T-helper 17 cell (primary cell): Measurements from ENCODE around the gene UBAP2. TPM values are rescaled to one million over a fixed set of nuclear protein-coding genes. Genes with fewer than 3 reads are reported as not detected.

ENCODE experiments used
- ATAC-seq: fragments of 150-1000 bp; cut with Tn5 transposase; 2 replicates; pipeline ENCODE4 v1.10.0; 2021; ENCODE audit warnings: mild to moderate bottlenecking, moderate library complexity
- DNase-seq, 3 donors: peaks; one replicate each; pipeline versions ENCODE4 v3.0.0 to v3.0.0-alpha.2; 2020 to 2021
- H3K9me3 ChIP-seq: one replicate; pipeline ENCODE4 v1.7.0; 2013; ENCODE audit warnings: low read length, mild to moderate bottlenecking; ENCODE audit not compliant: control insufficient read depth, poor library complexity, severe bottlenecking
- H3K27ac Mint-ChIP-seq: one replicate; pipeline ENCODE4 v1.8.0; 2022; ENCODE audit warnings: mild to moderate bottlenecking, moderate library complexity, mixed read lengths
- H3K27me3 Mint-ChIP-seq: one replicate; pipeline ENCODE4 v1.8.0; 2022; ENCODE audit warnings: mixed read lengths
- H3K36me3 Mint-ChIP-seq: one replicate; pipeline ENCODE4 v1.8.0; 2022; ENCODE audit warnings: low read depth, mixed read lengths
- H3K4me1 Mint-ChIP-seq: one replicate; pipeline ENCODE4 v1.8.0; 2022; ENCODE audit warnings: mild to moderate bottlenecking, mixed read lengths
- H3K4me3 Mint-ChIP-seq: one replicate; pipeline ENCODE4 v1.8.0; 2022; ENCODE audit warnings: mild to moderate bottlenecking, moderate library complexity, mixed read lengths
- total RNA-seq, 4 donors: library from RNA in 2 of 4; stranded (reverse) in 2 of 4; gene quantifications; one replicate each; pipeline ENCODE4 v1.2.3 and lab custom pipeline; 2022 to 2026

Gene UBAP2
- total RNA-seq, 2 donors from 2014 or later: 33.9 to 37.3 TPM

- H3K9me3 ChIP-seq: no peaks in the 10 kb centered on the region
- H3K36me3 Mint-ChIP-seq: peaks cover 6% of the 10 kb centered on the region
- H3K4me1 Mint-ChIP-seq: peaks cover 5% of the 10 kb centered on the region
- ATAC-seq (no peak), DNase-seq (no peak)
- no peaks in the 10 kb centered on the region for H3K27me3 Mint-ChIP-seq
- H3K27ac Mint-ChIP-seq: no peak overlapping the region
- H3K4me3 Mint-ChIP-seq: no peak overlapping the region
These were observed 108.5 kb downstream of the UBAP2 start for GRCh38 chr9:33939924-33940874.

- peaks cover 3% of the 10 kb centered on the region for H3K4me1 Mint-ChIP-seq
- no peak overlapping the region for H3K27ac Mint-ChIP-seq
- no peak overlapping the region for H3K4me3 Mint-ChIP-seq
- no peak for DNase-seq
- H3K27me3 Mint-ChIP-seq: no peaks in the 10 kb centered on the region
- no peaks in the 10 kb centered on the region for H3K9me3 ChIP-seq
- ATAC-seq: no peak
- peaks cover 11% of the 10 kb centered on the region for H3K36me3 Mint-ChIP-seq
These were observed 114.4 kb downstream of the UBAP2 start for GRCh38 chr9:33934188-33934878.

GRCh38 chr9:33932078-33932807 is 116.4 kb downstream of the UBAP2 start:
- ATAC-seq (no peak), DNase-seq (no peak)
- H3K4me3 Mint-ChIP-seq: no peak overlapping the region
- no peaks in the 10 kb centered on the region for H3K9me3 ChIP-seq
- H3K27me3 Mint-ChIP-seq: no peaks in the 10 kb centered on the region
- no peak overlapping the region for H3K27ac Mint-ChIP-seq
- H3K4me1 Mint-ChIP-seq: peaks cover 3% of the 10 kb centered on the region
- H3K36me3 Mint-ChIP-seq: peaks cover 11% of the 10 kb centered on the region

GRCh38 chr9:33931326-33931725 is 117.4 kb downstream of the UBAP2 start:
- H3K27me3 Mint-ChIP-seq: no peaks in the 10 kb centered on the region
- H3K9me3 ChIP-seq: no peaks in the 10 kb centered on the region
- H3K4me3 Mint-ChIP-seq: no peak overlapping the region
- peaks cover 13% of the 10 kb centered on the region for H3K36me3 Mint-ChIP-seq
- ATAC-seq: no peak
- peaks cover 3% of the 10 kb centered on the region for H3K4me1 Mint-ChIP-seq
- DNase-seq: no peak
- H3K27ac Mint-ChIP-seq: peak overlapping the region; percentile 21

GRCh38 chr9:33927694-33928093 is 121.0 kb downstream of the UBAP2 start:
- peaks cover 11% of the 10 kb centered on the region for H3K36me3 Mint-ChIP-seq
- H3K4me1 Mint-ChIP-seq: peaks cover 3% of the 10 kb centered on the region
- ATAC-seq (no peak), DNase-seq (no peak)
- H3K9me3 ChIP-seq: no peaks in the 10 kb centered on the region
- H3K27ac Mint-ChIP-seq: no peak overlapping the region
- no peak overlapping the region for H3K4me3 Mint-ChIP-seq
- no peaks in the 10 kb centered on the region for H3K27me3 Mint-ChIP-seq

- DNase-seq (no peak), ATAC-seq (no peak)
- no peaks in the 10 kb centered on the region for H3K9me3 ChIP-seq
- Mint-ChIP-seq H3K4me3 (no peak overlapping the region), H3K36me3 (peaks cover 5% of the 10 kb centered on the region), H3K27me3 (no peaks in the 10 kb centered on the region), H3K4me1 (peaks cover 2% of the 10 kb centered on the region), H3K27ac (no peak overlapping the region)
These were observed 121.8 kb downstream of the UBAP2 start for GRCh38 chr9:33926746-33927485.

GRCh38 chr9:33924978-33925797 is 123.5 kb downstream of the UBAP2 start:
- Mint-ChIP-seq H3K4me3 (no peak overlapping the region), H3K36me3 (peaks cover 2% of the 10 kb centered on the region), H3K27ac (peak overlapping the region; percentile 87), H3K4me1 (peaks cover 2% of the 10 kb centered on the region), H3K27me3 (no peaks in the 10 kb centered on the region)
- no peaks in the 10 kb centered on the region for H3K9me3 ChIP-seq
- ATAC-seq: peak; percentile 36
- no peak for DNase-seq

- H3K27me3 Mint-ChIP-seq: no peaks in the 10 kb centered on the region
- H3K4me3 Mint-ChIP-seq: no peak overlapping the region
- peaks cover 4% of the 10 kb centered on the region for H3K4me1 Mint-ChIP-seq
These were observed 124.5 kb downstream of the UBAP2 start for GRCh38 chr9:33923998-33924701.

GRCh38 chr9:33923079-33923478 is 125.6 kb downstream of the UBAP2 start:
- Mint-ChIP-seq H3K27me3 (no peaks in the 10 kb centered on the region), H3K4me3 (no peak overlapping the region), H3K36me3 (peaks cover 2% of the 10 kb centered on the region), H3K4me1 (peaks cover 6% of the 10 kb centered on the region), H3K27ac (no peak overlapping the region)
- ATAC-seq: no peak
- no peaks in the 10 kb centered on the region for H3K9me3 ChIP-seq
- DNase-seq: no peak

More at GRCh38 chr9:33923998-33924701, 124.5 kb downstream of the UBAP2 start:
- Mint-ChIP-seq H3K27ac (no peak overlapping the region), H3K36me3 (peaks cover 2% of the 10 kb centered on the region)
- no peak for ATAC-seq
- no peak for DNase-seq
- no peaks in the 10 kb centered on the region for H3K9me3 ChIP-seq

- DNase-seq (no peak), ATAC-seq (peak; percentile 61)
- Mint-ChIP-seq H3K27me3 (no peaks in the 10 kb centered on the region), H3K36me3 (peaks cover 2% of the 10 kb centered on the region), H3K27ac (no peak overlapping the region), H3K4me1 (peaks cover 9% of the 10 kb centered on the region), H3K4me3 (no peak overlapping the region)
- no peaks in the 10 kb centered on the region for H3K9me3 ChIP-seq
These were observed 126.5 kb downstream of the UBAP2 start for GRCh38 chr9:33921967-33922895.
